Left colon (tissue), 2 donors: ENCODE data around the gene ADAMTS9. TPM values are rescaled to one million over a fixed set of nuclear protein-coding genes. Genes with fewer than 3 reads are reported as not detected.

Source experiments
- ATAC-seq: fragments of 200-7000 bp; cut with Tn5 transposase; one replicate; pipeline ENCODE4 v1.9.1; 2020; ENCODE audit warnings: mild to moderate bottlenecking, moderate library complexity
- DNase-seq, 2 donors: peaks; one replicate each; pipeline ENCODE4 v3.0.0-alpha.2; 2020
- intact Hi-C, 2 donors: fragments of 100-400 bp; cut with DNase I in 1 of 2; cut with micrococcal nuclease in 1 of 2; formaldehyde crosslinking; loops; one replicate each; pipeline versions ENCODE4 v1.11.2 to v1.14.0; 2022; cut with DNase I, micrococcal nuclease
- total RNA-seq, 2 donors: library from RNA; stranded (reverse); fragmentation: NEBNext Ultra II Directional; extraction: Animal tissue kit (Norgen Biotek cat#: 25700); gene quantifications; one replicate each; pipeline ENCODE4 v1.2.1, GENCODE V29; 2021
- donor health status: DM: no; HTN: no; CAD: no.
- donor health status: DM: yes; HTN: yes; CAD: no.

Gene ADAMTS9
- total RNA-seq, 2 donors from 2014 or later = 6.3 to 7.0 TPM

- intact Hi-C loops = no loop called here
- ATAC-seq = no peak
- no peak for DNase-seq
These were observed 87.4 kb downstream of the ADAMTS9 start for GRCh38 chr3:64600246-64600950.

GRCh38 chr3:64599651-64600050 lies 88.1 kb downstream of the ADAMTS9 start:
- no peak for DNase-seq
- intact Hi-C loops = no loop called here
- no peak for ATAC-seq

- ATAC-seq (no peak), DNase-seq (peak in 1 of 2 donors; percentile 30)
- intact Hi-C loops = no loop called here
These were observed 92.5 kb downstream of the ADAMTS9 start for GRCh38 chr3:64595253-64595694.

GRCh38 chr3:64594134-64594533 lies 93.7 kb downstream of the ADAMTS9 start:
- DNase-seq = no peak
- intact Hi-C loops = no loop called here
- no peak for ATAC-seq

- ATAC-seq = no peak
- no peak for DNase-seq
- intact Hi-C loops = no loop called here
These were observed 94.5 kb downstream of the ADAMTS9 start for GRCh38 chr3:64593350-64593749.

- intact Hi-C loops = no loop called here
- ATAC-seq = no peak
- no peak for DNase-seq
These were observed 96.2 kb downstream of the ADAMTS9 start for GRCh38 chr3:64591615-64592014.

- no peak for DNase-seq
- intact Hi-C loops = no loop called here
These were observed 99.4 kb downstream of the ADAMTS9 start for GRCh38 chr3:64588380-64588779.

GRCh38 chr3:64586952-64587351 lies 100.8 kb downstream of the ADAMTS9 start:
- intact Hi-C loops = no loop called here
- no peak for DNase-seq
- ATAC-seq = no peak

More at GRCh38 chr3:64588380-64588779, 99.4 kb downstream of the ADAMTS9 start:
- ATAC-seq = no peak

- intact Hi-C loops = no loop called here
- no peak for DNase-seq
- ATAC-seq = no peak
These were observed 103.6 kb downstream of the ADAMTS9 start for GRCh38 chr3:64584179-64584578.

GRCh38 chr3:64578797-64579196 lies 109.0 kb downstream of the ADAMTS9 start:
- intact Hi-C loops = no loop called here
- ATAC-seq (no peak), DNase-seq (no peak)

GRCh38 chr3:64578062-64578770 lies 109.6 kb downstream of the ADAMTS9 start:
- ATAC-seq = no peak
- DNase-seq = no peak
- intact Hi-C loops = no loop called here

GRCh38 chr3:64576211-64576775 lies 111.5 kb downstream of the ADAMTS9 start:
- intact Hi-C loops = no loop called here
- DNase-seq = no peak
- ATAC-seq = no peak

GRCh38 chr3:64575211-64575844 lies 112.5 kb downstream of the ADAMTS9 start:
- ATAC-seq = peak; percentile 54
- DNase-seq = no peak

GRCh38 chr3:64574194-64574593 lies 113.6 kb downstream of the ADAMTS9 start:
- intact Hi-C loops = no loop called here
- ATAC-seq = no peak
- DNase-seq = no peak

More at GRCh38 chr3:64575211-64575844, 112.5 kb downstream of the ADAMTS9 start:
- intact Hi-C loops = no loop called here

- DNase-seq (no peak), ATAC-seq (no peak)
- intact Hi-C loops = no loop called here
These were observed 115.8 kb downstream of the ADAMTS9 start for GRCh38 chr3:64571982-64572381.

GRCh38 chr3:64568895-64569517 lies 118.8 kb downstream of the ADAMTS9 start:
- ATAC-seq = no peak
- no peak for DNase-seq
- intact Hi-C loops = no loop called here

GRCh38 chr3:64566859-64567258 lies 120.9 kb downstream of the ADAMTS9 start:
- intact Hi-C loops = no loop called here
- no peak for ATAC-seq
- no peak for DNase-seq

GRCh38 chr3:64563751-64564150 lies 124.0 kb downstream of the ADAMTS9 start:
- ATAC-seq = no peak
- intact Hi-C loops = no loop called here
- DNase-seq = no peak

- no peak for ATAC-seq
These were observed 125.9 kb downstream of the ADAMTS9 start for GRCh38 chr3:64561868-64562267.

More at GRCh38 chr3:64561868-64562267, 125.9 kb downstream of the ADAMTS9 start:
- intact Hi-C loops = no loop called here
- no peak for DNase-seq
